GM19438 (cell line): ENCODE measurements around the gene KLF18.
"Not testable (repeated sequence)": the region's sequence is repeated elsewhere in the genome, so short reads cannot be mapped to it uniquely, and the experiment has no call there.

Experiments
- ATAC-seq: cut with Tn5 transposase; IDR thresholded peaks from one replicate; pipeline ENCODE4 v1.9.1; 2021; ENCODE audit warnings: low read depth; ENCODE audit not compliant: unreplicated experiment

KLF18 gene

DNA sequence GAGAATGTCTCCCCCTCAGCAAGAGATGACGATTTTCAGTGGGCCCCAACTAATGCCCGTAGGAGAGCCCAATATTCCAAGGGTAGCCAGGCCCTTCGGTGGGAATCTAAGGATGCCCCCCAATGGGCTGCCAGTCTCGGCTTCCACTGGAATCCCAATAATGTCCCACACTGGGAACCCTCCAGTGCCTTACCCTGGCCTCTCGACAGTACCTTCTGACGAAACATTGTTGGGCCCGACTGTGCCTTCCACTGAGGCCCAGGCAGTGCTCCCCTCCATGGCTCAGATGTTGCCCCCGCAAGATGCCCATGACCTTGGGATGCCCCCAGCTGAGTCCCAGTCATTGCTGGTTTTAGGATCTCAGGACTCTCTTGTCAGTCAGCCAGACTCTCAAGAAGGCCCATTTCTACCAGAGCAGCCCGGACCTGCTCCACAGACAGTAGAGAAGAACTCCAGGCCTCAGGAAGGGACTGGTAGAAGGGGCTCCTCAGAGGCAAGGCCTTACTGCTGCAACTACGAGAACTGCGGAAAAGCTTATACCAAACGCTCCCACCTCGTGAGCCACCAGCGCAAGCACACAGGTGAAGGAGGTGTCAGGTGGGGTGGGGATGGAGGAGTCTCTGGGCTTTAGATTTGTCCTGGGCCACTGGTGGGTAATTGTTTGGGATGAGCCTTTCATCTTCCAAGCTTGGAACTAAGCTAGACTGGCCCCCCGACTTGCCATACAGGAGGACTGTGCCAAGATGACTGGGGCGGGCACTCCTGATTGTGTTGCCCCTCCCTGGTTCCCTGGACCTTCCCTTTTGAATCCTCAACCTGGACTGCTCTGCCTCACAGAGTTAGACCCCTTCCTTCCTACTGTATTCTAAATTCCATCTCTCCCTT is 11.6 kb downstream of the KLF18 start:
- ATAC-seq = no peak

DNA sequence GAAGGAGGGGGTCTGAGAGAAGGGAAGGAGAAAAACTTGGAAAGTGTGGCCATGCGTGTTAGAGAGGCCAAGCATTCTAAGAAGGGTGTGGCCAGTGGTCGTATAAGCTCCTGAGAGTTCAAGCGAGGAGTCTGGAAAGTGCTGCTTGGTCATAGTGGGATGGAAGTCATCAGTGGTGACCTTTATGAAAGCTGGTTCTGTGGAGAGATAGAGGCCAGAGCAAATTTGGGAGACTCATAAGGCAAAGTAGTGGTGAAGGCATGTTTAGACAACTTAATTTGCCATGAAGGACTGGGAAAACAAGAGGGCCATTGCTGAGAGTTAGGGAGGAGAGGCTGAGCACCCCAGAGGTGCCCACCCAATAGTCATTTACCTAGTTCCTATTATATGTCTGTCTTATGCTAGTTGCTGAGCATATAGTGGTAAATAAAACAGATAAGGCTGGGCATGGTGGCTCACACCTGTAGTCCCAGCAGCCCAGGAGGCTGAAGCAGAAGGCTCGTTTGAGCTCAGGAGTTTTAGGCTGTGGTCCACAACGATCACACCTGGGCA is 21.0 kb downstream of the KLF18 start:
- no peak for ATAC-seq

DNA sequence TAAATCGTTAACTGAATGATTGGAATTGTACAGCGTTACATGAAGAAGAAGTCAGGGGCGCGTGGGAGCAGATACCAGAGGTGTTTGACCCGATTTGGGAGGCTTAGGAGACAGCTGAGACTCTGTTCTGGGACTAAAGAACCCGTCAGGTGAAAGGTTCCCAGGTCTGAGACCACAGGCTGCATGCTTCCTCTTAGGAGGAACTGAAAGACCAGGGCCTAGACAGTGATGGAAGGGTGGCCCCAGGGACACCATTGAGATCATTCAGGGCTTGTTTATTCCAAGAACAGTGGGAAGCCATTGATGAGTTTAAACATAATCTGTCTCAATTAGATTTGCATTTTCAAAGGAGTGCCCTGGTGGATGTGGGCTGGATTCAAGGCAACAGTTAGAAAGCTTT is 21.9 kb downstream of the KLF18 start:
- no peak for ATAC-seq

DNA sequence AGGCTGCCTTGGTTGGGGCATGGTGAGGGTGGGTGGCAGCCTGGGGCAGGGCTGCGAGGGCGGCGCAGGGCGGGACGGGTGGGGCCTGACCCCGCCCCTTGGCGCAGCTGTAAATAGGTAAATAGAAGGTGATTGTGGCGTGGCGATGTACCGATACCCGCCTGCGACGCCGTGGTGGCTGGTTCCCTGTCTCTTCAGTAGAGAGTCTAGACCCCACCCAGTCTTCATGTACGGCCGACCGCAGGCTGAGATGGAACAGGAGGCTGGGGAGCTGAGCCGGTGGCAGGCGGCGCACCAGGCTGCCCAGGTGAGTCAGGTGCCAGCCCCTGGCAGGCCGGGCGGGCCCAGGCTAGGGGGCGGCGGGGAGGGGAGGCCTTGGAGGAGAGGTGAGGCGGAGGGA is 22.7 kb downstream of the KLF18 start, which contains the start of gene KLF17:
Gene KLF17, plus strand, starts transcription at position 140 of the 400 bp plus-strand sequence. Its CDS starts 87 bp downstream, at position 227.
- ATAC-seq = no peak

DNA sequence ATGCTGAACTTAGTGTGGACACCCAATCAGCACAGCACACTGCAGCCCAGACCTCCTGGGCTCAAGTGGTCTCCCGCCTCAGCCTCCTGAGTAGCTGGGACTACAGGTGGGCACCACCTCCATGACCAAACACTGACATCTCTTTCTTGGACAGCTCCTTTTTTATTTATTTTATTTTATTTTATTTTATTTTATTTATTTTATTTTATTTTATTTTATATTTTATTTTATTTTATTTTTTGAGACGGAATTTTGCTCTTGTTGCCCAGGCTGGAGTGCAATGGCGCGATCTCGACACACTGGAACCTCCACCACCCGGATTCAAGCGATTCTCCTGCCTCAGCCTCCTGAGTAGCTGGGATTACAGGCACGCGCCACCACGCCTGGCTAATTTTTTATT is 24.2 kb downstream of the KLF18 start:
- ATAC-seq = not testable (repeated sequence)

DNA sequence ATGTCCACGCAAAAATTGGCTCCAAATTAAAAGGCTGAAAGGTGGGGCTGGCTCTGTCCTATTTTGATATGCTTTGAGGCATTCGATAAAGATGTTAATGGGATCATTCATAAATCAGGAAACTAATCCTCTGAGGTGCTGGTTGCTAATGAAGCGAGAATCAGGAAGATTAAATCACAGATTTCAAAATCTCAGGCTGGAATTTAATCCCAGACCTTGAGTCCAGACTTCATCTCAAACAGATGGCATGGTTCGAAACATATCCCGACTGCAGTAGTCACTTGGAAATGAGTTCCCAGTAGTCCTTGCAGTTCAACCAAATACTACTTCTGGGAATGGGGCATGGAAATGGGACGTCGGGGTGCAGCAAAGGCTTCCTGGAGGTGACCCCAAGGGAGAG is 27.3 kb downstream of the KLF18 start:
- ATAC-seq = no peak

DNA sequence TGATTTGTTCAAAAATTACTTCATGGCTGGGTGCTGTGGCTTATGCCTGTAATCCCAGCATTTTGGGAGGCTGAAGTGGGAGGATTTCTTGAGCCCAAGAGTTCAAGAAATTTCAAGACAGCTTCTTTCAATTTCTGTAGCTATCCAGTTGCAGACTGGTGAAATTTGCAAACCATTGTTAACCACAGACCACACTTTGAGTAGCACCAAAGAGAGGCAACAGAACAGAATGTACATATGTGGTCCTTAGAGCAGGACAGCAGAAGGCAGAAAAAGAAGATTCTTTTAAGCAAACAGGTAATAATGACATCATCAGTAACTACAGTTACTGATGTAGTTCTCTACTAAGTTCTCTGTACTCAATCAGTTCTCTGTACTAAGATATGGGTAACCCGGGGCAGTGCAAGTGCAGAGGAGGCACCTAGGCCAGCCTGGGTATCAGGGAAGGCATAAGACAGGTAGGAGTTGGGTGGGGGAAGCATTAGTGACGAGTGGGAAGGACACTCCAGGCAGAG is 28.3 kb downstream of the KLF18 start:
- no peak for ATAC-seq

DNA sequence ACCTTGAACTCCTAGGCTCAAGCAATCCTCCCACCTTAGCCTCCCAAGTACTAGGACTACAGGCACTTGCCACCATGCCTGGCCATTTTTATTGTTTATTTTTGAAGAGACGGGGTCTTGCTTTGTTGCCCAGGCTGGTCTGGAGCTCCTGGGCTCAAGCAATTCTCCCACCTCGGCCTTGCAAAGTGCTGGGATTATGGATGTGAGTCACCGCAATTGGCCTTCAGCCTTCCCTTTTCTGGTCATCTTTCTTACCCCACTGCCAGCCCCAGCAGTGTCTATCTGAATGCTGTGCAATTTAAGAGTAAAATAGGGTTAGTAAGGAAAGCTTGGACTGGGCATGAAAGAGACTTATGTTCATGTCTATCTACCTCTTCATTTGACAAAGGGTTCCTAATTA is 28.9 kb downstream of the KLF18 start:
- ATAC-seq = no peak

DNA sequence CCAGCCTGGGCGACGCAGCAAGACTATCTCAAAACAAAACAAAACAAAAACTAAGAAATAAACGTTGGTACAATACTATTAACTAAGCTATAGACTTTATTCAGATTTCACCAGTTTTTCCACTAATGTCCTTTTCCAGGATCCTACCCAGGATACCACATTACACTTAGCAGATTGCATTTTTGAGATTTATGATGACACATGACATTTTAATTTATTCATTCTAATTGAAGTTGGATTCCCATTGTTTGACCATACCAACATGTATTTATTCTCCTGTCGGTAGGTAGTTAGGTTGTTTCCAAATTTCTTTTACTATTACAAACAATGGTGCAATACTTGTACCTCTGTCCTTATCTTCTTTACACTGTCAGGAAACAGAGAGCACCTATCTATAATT is 29.6 kb downstream of the KLF18 start:
- no peak for ATAC-seq

DNA sequence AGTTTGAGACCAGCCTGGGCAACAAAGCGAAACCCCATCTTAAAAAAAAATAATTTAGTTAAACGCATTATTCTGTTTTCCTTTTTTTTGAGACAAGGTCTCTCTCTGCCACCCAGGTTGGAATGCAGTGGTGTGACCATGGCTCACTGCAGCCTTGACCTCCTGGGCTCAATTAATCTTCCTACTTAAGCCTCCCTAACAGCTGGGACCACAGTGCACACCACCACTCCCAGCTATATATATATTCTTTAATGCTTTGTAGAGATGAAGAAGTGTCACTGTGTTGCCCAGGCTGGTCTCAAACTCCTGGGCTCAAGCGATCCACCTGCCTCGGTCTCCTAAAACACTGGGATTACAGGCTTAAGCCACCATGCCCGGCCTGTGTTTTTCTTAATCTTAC is 30.5 kb downstream of the KLF18 start:
- ATAC-seq = no peak

DNA sequence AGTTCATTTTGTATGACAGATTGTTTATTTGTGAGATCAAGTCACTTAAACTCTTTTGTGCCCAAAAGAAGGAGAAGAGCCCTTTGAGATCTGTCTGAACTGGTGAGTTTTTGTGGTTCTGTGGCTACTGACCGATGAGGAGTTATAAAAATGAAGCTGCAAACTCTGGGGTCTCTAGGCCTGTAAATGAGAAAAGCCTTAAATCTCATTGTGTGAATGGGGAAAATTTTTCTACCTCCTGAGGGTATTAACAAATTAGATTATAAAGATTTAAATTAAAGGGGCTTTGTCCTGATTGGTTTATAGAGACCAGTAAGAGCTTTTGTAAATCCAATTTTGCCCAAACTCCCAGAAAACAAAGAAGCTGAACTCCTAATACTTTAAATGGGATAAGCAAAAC is 32.5 kb downstream of the KLF18 start:
- ATAC-seq = no peak

DNA sequence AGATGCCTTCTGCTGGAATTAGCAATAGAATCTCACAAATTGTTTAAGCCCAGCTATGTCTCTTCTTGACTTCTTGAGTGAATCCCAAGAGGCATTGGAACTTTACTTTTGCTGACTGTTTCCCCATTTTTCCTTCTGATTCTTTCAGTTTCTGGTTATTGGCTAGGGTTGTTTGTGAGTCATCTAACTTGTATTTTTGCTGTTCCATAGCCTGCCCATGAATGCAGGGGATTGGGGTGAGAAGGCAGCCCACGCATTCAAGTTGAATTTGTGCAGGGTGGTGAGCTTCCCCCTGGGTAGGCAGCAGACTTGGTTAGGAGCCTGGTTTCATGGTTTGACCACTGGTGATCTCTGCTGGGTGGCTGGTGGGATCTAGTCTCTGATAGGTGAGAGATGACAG is 33.2 kb downstream of the KLF18 start:
- no peak for ATAC-seq

DNA sequence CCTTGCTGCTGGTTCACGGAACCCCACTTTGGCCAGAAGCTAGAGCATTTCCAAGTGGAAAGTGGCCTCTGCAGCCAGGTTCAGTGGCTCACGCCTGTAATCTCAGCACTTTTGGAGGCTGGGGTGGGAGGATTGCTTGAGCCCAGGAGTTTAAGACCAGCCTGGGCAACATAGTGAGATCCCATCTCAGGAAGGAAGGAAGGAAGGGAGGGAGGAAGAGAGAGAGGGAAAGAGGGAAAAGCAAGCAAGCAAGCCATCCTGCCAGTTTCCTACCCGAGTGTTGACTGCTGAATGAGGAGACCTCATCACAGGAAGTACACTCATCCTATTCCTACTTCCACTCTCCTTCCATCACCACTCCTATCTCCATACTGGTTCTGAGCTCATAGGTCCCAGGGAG is 35.6 kb downstream of the KLF18 start:
- ATAC-seq = no peak

DNA sequence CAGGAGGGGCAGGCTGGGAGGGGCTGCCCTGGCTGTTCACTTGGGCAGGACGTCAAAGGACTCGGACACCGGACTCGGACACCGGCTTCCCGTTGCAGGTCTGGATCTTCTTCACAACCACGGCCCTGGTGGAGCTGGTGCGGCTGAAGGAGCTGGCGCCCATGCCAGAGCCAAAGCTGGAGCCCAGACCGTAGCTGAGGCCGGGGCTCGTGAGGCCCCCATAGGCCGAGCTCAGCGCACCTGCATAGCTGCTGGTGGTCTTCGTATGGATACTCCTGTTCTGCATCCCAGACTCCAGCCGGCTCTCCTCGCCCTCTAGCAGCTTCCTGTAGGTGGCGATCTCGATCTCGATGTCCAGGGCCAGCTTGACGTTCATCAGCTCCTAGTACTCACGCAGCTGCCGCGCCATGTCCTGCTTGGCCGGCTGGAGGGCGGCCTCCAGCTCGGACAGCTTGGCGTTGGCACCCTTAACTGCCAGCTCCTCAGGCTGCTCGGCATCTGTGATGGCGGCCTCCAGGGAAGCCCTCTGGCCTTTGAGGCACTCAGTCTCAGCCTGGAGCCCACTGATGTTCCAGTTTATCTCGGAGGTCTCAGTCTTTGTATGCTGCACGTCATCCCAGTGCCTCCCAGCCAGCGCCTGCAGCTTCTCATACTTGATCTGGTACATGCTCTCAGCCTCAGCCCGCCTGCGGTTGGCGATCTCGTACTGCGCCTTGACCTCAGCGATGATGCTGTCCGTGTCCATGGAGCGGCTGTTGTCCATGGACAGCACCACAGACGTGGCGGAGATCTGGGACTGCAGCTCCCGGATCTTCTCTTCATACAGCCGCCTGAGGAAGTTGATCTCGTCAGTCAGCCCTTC is 37.9 kb downstream of the KLF18 start:
- ATAC-seq = no peak

DNA sequence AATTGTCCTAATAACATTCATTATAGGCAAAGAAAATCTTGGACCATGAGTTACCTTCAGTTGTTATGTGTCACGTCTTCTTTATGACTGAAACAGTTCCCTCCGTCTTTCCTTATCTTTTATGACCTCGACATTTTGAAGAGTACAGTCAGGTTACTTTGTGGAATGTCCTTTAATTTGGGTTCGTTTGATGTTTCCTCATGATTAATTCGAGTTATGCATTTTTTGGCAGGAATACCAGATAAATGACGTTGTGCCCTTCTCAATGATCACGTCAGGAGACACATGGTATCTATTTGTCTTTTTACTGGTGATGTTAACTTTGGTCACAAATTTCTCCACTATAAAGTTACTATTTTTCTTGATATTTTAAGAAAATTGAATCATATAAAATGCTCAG is 40.1 kb downstream of the KLF18 start:
- ATAC-seq = no peak

DNA sequence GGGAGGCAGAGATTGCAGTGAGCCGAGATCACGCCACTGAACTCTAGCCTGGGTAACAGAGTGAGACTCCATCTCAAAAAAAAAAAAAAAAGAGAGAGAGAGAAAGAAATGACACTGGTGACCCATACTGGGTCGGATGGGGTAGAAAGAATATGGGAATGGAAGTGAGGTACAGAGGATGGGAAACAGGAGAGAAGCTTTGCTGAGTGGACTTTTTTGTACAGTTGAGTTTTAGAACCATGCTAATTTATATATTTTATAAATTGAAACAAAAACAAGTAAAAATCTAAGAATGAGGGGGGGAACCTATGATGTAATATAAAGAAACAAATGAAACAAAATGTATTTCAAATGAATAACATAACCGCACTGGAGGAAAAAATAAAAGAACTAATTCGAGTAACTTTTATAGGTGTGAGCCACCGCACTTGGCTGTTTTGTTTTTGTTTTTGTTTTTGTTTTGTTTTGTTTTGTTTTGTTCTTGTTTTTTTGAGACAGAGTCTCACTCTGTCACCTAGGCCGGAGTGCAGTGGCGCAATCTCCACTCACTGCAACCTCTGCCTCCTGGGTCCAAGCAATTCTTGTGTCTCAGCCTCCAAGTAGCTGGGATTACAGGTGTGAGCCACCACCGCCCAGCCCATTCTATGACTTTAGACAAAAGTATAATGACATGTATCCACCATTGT is 41.1 kb downstream of the KLF18 start:
- no peak for ATAC-seq

DNA sequence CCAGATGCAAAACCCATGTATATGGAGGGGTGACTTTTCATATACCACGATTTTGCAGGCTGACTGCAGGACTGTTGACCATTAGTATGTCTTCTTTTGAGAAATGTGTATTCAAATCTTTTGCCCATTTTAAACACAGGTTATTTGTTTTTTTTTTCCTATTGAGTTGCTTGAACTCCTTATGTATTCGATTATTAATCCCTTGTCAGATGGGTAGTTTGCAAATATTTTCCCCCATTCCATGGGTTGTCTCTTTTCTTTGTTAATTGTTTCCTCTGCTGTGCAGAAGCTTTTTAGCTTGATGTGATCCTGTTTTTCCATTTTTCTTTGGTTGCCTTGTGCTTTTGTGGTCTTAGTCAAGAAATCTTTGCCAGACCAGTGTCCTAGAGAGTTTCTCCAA is 47.4 kb downstream of the KLF18 start:
- ATAC-seq = no peak

DNA sequence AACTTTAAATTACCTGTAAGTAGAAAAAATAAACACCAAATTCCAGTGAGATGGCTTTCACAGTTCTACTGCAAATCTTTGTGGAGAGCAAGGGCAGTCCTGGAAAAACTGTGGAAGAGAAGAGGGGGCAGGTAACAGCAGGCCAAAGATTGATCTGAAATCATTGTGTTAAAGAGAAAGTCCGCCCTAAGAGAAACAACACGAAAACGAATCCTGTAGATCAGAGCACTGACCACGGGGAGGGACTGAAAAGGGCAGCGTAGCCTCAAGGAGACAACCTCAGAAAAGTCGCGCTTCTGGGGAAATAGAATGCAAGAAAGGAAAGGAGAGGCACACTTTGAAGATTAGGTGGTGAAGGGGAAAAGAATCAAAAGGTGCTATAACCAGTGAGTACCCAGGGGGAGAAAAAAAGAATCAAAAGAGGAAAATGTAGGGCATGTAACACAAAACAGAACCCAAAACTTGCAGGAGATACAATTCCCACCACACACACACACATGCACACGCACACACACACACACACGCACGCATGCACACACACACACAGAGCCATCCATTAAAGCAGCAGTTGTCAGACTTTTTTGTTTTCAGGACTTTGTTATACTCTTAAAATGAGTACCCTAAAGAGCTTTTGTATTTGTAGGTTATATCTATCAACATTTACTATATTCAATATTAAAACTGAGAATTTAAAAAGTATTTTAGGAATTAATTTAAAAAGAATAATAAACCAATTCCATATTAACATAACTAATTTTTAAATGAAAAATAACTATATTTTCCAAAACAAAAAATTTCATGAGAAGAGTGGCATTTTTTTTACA is 50.8 kb downstream of the KLF18 start:
- no peak for ATAC-seq

DNA sequence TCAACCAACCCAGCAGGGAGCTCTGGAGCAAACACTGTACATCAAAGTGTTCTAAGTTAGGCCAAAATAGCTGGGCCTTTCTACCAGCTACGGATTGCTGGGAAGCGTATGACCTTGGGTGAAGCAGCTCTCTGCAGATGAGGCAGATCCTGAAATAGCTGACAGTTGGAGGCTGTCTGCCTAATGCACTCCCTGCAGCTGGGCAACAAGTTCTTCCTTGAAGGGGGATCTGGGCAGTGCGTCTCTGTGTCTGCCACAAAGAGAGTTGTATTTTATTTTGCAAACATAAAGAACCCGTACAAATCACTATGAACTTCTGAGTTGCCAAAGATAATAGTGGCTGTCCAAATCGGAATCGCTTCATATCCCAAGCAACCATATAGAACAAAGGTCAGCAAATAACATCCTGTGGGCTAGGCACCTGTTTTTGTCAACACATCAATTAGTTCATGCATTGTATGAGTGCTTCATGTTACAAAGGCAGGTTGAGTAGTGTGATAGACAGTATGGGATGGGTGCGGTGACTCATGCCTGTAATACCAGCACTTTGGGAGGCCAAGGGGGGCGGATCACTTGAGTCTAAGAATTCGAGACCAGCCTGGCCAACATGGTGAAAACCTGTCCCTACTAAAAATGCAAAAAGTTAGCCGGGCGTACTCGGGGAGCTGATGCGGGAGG is 51.9 kb downstream of the KLF18 start:
- ATAC-seq = no peak
